Tibial nerve (tissue), 4 donors: ENCODE results near the gene AMDHD2. TPM values are rescaled to one million over a fixed set of nuclear protein-coding genes. Genes with fewer than 3 reads are reported as not detected.

Experiments
- DNase-seq, 2 donors: peaks; one replicate each; pipeline ENCODE4 v3.0.0-alpha.2; 2019; ENCODE audit warnings: low spot score in 2 of 2
- H3K27ac ChIP-seq, 4 donors: fragments of 200-600 bp; sonication (generic) in 3 of 4; one replicate each; pipeline ENCODE4 v1.5.1; 2017 to 2019; ENCODE audit warnings: mild to moderate bottlenecking in 1 of 4
- H3K27me3 ChIP-seq, 2 donors: fragments of 200-600 bp; sonication (generic) in 1 of 2; one replicate each; pipeline versions ENCODE4 v1.5.1 to v1.6.0; 2017 to 2019
- H3K36me3 ChIP-seq, 3 donors: fragments of 200-600 bp; sonication (generic); one replicate each; pipeline ENCODE4 v1.5.1; 2018 to 2019
- H3K4me1 ChIP-seq, 4 donors: fragments of 200-600 bp; sonication (generic) in 3 of 4; one replicate each; pipeline ENCODE4 v1.5.1; 2017 to 2019
- H3K4me3 ChIP-seq, 4 donors: fragments of 200-600 bp; sonication (generic) in 3 of 4; one replicate each; pipeline ENCODE4 v1.5.1; 2017 to 2019; ENCODE audit warnings: mild to moderate bottlenecking in 1 of 4, moderate library complexity in 1 of 4
- H3K9me3 ChIP-seq, 4 donors: fragments of 200-600 bp; sonication (generic) in 3 of 4; one replicate each; pipeline ENCODE4 v1.5.1; 2017 to 2019
- CTCF ChIP-seq, 5 experiments: fragments of 200-600 bp in 3 of 5; fragments of 450-650 bp in 2 of 5; sonication (generic) in 3 of 5; IDR thresholded peaks; one replicate each; pipeline ENCODE4 v1.5.1; 2016 to 2019; ENCODE audit warnings: antibody characterized with exemption in 5 of 5, mild to moderate bottlenecking in 3 of 5, moderate library complexity in 2 of 5
- EP300 ChIP-seq, 2 donors: sonication (generic); formaldehyde crosslinking; IDR thresholded peaks; one replicate each; pipeline ENCODE4 v1.6.1; 2017; ENCODE audit warnings: antibody characterized with exemption in 2 of 2, mild to moderate bottlenecking in 1 of 2
- POLR2A ChIP-seq, 2 donors: fragments of 450-650 bp; IDR thresholded peaks; one replicate each; pipeline ENCODE4 v1.6.1; 2017; ENCODE audit warnings: antibody characterized with exemption in 2 of 2, mild to moderate bottlenecking in 2 of 2, moderate library complexity in 2 of 2
- WGBS, 2 donors: methylation state at CpG; one replicate each; pipeline ENCODE4 v1.1.5; 2018; 5-methylcytosine and 5-hydroxymethylcytosine counted together
- total RNA-seq, 4 donors: library from RNA; depleted of rRNA; stranded (reverse); fragments of >200 nt; gene quantifications; one replicate each; pipeline ENCODE4 v1.1.0, GENCODE V29; 2016

Gene AMDHD2
- total RNA-seq, 4 donors from 2014 or later, result 40.4 to 64.5 (median 55.2) TPM

- H3K4me1 ChIP-seq, result peaks cover 0 to 79% (median 48%) of the 10 kb centered on the region in 4 donors
- TF ChIP-seq CTCF (IDR thresholded peaks at IDR 0.05) (no peak), POLR2A (IDR thresholded peaks at IDR 0.05) (no peak), EP300 (IDR thresholded peaks at IDR 0.05) (no peak)
Measured at GRCh38 chr16:2472488-2472864, 47.7 kb upstream of the AMDHD2 start.

GRCh38 chr16:2472885-2473445 is 47.2 kb upstream of the AMDHD2 start:
- WGBS, 2 donors, result 88 to 89% methylated on average over 11 to 14 of the region's 14 CpGs
- H3K9me3 ChIP-seq, result no peaks in the 10 kb centered on the region
- peaks cover 0 to 52% of the 10 kb centered on the region in 2 donors for H3K27me3 ChIP-seq
- TF ChIP-seq POLR2A (IDR thresholded peaks at IDR 0.05), result no peak
- TF ChIP-seq CTCF (IDR thresholded peaks at IDR 0.05), result no peak
- no peak for TF ChIP-seq EP300 (IDR thresholded peaks at IDR 0.05)
- no peaks in the 10 kb centered on the region for H3K36me3 ChIP-seq
- no peak for DNase-seq
- peaks cover 0 to 74% (median 46%) of the 10 kb centered on the region in 4 donors for H3K4me1 ChIP-seq
- H3K27ac ChIP-seq, result no peak overlapping the region
- peak overlapping the region in 1 of 4 donors; percentile 79 for H3K4me3 ChIP-seq

More at GRCh38 chr16:2472488-2472864, 47.7 kb upstream of the AMDHD2 start:
- Histone ChIP-seq H3K4me3 (no peak overlapping the region), H3K27me3 (peaks cover 0 to 53% of the 10 kb centered on the region in 2 donors), H3K9me3 (no peaks in the 10 kb centered on the region), H3K36me3 (no peaks in the 10 kb centered on the region), H3K27ac (no peak overlapping the region)
- 95 to 100% methylated on average over 4 to 23 of the region's 27 CpGs for WGBS, 2 donors
- no peak for DNase-seq

GRCh38 chr16:2473446-2473926 is 46.7 kb upstream of the AMDHD2 start:
- H3K9me3 ChIP-seq, result no peaks in the 10 kb centered on the region
- DNase-seq, result no peak
- peaks cover 0 to 48% of the 10 kb centered on the region in 2 donors for H3K27me3 ChIP-seq
- H3K36me3 ChIP-seq, result no peaks in the 10 kb centered on the region
- WGBS, 2 donors, result 9 to 25% methylated on average over 10 to 40 of the region's 49 CpGs
- H3K27ac ChIP-seq, result no peak overlapping the region
- TF ChIP-seq CTCF (IDR thresholded peaks at IDR 0.05) (no peak), EP300 (IDR thresholded peaks at IDR 0.05) (no peak), POLR2A (IDR thresholded peaks at IDR 0.05) (no peak)
- peak overlapping the region in 2 of 4 donors; percentile 21 to 79 for H3K4me3 ChIP-seq
- peaks cover 0 to 69% (median 40%) of the 10 kb centered on the region in 4 donors for H3K4me1 ChIP-seq

GRCh38 chr16:2473999-2474876 is 45.9 kb upstream of the AMDHD2 start:
- H3K4me1 ChIP-seq, result peaks cover 0 to 61% (median 33%) of the 10 kb centered on the region in 4 donors
- peaks cover 0 to 2% (median 0%) of the 10 kb centered on the region in 3 donors for H3K36me3 ChIP-seq
- peaks cover 0 to 41% of the 10 kb centered on the region in 2 donors for H3K27me3 ChIP-seq
- peak in 4 of 5 experiments; percentile 34 to 68 (median 48) for TF ChIP-seq CTCF (IDR thresholded peaks at IDR 0.05)
- no peak for TF ChIP-seq EP300 (IDR thresholded peaks at IDR 0.05)
- TF ChIP-seq POLR2A (IDR thresholded peaks at IDR 0.05), result no peak
- DNase-seq, result no peak
- H3K9me3 ChIP-seq, result no peaks in the 10 kb centered on the region
- WGBS, 2 donors, result 0% methylated on average over 10 to 55 of the region's 100 CpGs
- peak overlapping the region; percentile 67 to 79 (median 69) for H3K4me3 ChIP-seq
- peak overlapping the region; percentile 72 to 87 (median 83) for H3K27ac ChIP-seq
